Activated CD4-positive, alpha-beta T cell treated with anti-CD3 and anti-CD28 coated beads, Interleukin-2, amount 10 ng/mL, durations not matched to agents 7 days and 5 days (primary cell): ENCODE results near the gene RBMS1. TPM values are rescaled to one million over a fixed set of nuclear protein-coding genes. Genes with fewer than 3 reads are reported as not detected.
A peak's percentile ranks its signal among the peaks of the same experiment; 100 is the strongest.

Experiments
- CTCF ChIA-PET: fragments of 350-600 bp; sonication (Branson Sonifier 250); formaldehyde crosslinking; loops from one replicate; lab custom pipeline; 2021; ENCODE audit warnings: antibody characterized with exemption; lab: Charles Lee
- POLR2A ChIA-PET: fragments of 350-600 bp; sonication (Branson Sonifier 250); formaldehyde crosslinking; loops from one replicate; lab custom pipeline; 2021; ENCODE audit warnings: antibody characterized with exemption; lab: Charles Lee
- DNase-seq: peaks from one replicate; pipeline ENCODE4 v3.0.0-alpha.2; 2020
- H3K27ac Mint-ChIP-seq: one replicate; pipeline ENCODE4 v1.8.0; 2021; ENCODE audit warnings: mild to moderate bottlenecking, moderate library complexity, mixed read lengths
- H3K27me3 Mint-ChIP-seq: one replicate; pipeline ENCODE4 v1.8.0; 2021; ENCODE audit warnings: mixed read lengths
- H3K36me3 Mint-ChIP-seq: one replicate; pipeline ENCODE4 v1.8.0; 2021; ENCODE audit warnings: low read depth, mixed read lengths
- H3K4me1 Mint-ChIP-seq: one replicate; pipeline ENCODE4 v1.8.0; 2021; ENCODE audit warnings: mixed read lengths
- H3K4me3 Mint-ChIP-seq: one replicate; pipeline ENCODE4 v1.8.0; 2021; ENCODE audit warnings: mild to moderate bottlenecking, moderate library complexity, mixed read lengths
- H3K9me3 Mint-ChIP-seq: one replicate; pipeline ENCODE4 v1.8.0; 2021; ENCODE audit warnings: mixed read lengths
- total RNA-seq, 2 experiments: library from RNA; stranded (reverse); gene quantifications; one replicate each; pipeline ENCODE4 v1.2.3, GENCODE V29; 2021

Gene RBMS1
- total RNA-seq, 2 experiments from 2014 or later: 84.4 to 100 TPM

DNA sequence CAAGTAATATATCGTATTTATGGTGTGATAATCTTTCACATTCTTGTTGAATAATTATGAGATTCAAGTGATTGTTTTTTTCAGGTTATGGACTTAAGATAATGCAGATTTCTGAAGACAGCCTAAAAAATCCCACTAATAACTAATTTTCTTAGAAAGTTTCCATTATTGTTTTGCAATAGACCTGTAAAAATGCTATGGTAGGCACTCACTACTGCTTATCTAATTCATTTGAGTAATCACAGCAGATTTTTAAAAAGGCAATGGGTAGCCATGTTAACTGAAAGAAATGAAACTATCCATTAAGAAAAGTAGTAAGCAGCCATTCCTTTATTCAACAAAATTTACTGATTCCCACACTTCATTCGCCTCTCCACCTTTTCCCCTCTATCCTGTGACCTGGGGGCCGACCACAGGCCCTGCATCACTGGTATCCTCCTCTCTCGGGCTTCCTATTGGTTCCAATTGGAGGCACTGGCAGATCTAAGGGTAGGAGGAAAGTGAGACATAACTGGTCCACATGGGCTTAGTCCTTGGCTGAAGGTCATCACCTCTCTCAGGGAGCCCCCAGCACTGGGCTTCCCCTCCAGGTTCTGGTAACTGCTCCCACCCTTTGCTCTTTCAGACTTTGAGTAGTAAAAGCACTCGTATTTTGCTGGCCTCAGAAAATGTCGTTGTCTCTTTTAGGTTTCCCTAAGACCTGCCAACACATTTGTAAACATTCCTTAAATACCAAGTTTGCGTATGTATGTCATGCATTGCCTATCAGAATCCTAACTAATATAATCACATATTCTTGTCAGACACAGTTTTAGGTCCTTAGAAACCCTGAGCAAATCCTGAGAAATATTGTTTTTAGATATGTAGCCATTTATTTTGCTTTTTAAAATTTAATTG is 18.5 kb downstream of the RBMS1 start:
- no peak for DNase-seq
- Mint-ChIP-seq H3K27me3 (no peaks in the 10 kb centered on the region), H3K27ac (peak overlapping the region; percentile 89), H3K9me3 (peaks cover 4% of the 10 kb centered on the region), H3K36me3 (peaks cover 28% of the 10 kb centered on the region), H3K4me1 (peaks cover 75% of the 10 kb centered on the region), H3K4me3 (peak overlapping the region; percentile 53)
- ChIA-PET POLR2A (no interaction called here), CTCF (interaction anchor here (0.5 kb wide), 1 partner anchor 285 kb away, joined by 3 read pairs; no protein-coding TSS in a partner anchor)

DNA sequence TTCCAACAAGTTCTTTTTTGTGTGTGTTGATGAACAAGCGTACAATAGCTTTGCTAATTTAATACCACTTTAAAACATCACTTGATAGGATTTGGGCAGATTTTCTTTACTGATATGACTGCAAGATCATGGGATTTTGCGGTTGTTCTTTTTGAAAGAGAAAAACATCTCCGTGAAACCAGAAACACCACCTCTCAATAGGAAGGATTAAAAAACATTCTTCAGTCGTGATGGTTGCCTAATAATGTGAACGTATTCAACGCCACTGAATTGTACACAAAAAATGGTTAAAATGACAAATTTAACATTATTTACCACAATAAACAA is 19.3 kb downstream of the RBMS1 start:
- H3K4me1 Mint-ChIP-seq: peaks cover 77% of the 10 kb centered on the region
- ChIA-PET POLR2A (no interaction called here), CTCF (interaction anchor here (1.1 kb wide), 1 partner anchor 52 kb away, joined by 3 read pairs; no protein-coding TSS in a partner anchor)
- peaks cover 4% of the 10 kb centered on the region for H3K9me3 Mint-ChIP-seq
- peak overlapping the region; percentile 53 for H3K4me3 Mint-ChIP-seq
- peak overlapping the region; percentile 89 for H3K27ac Mint-ChIP-seq
- no peak for DNase-seq
- peaks cover 28% of the 10 kb centered on the region for H3K36me3 Mint-ChIP-seq
- no peaks in the 10 kb centered on the region for H3K27me3 Mint-ChIP-seq

DNA sequence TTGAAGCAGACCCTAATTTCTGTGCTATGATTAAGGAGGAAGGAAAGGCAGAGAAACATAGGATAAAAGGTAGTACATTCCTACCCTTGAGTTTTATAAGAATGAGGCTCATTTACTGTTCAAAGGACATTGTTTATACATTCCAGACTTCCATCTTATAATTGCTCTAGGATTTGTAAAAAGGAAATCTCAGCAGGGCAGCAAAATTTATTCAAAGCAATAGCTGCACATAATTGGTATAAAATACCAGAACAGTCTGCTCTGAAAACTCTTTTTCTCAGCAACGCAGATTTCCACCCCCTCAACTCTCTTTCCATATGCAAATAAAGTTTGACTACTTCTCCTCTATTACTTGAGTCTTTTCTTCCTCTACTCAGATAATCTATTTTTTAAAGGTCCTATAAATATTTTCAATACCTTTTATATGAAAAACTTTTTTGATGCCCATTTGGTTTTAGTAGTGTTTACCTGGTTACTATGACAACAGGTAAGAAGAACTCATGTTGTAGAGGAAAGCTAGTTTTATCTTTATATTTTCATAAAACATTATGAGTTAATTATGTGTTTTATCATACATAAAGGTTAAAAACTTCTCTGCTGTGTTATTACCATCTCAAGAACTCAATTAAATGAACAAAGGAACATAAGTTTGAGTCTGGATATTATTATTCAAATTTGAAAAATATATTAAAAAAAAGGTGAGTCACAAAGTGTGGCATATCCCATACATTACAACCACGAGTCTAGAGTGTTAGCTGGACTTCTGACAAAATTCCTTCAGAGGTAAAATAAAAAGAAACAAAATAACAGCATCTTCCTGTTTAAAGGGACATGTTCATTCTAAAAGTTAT is 19.9 kb downstream of the RBMS1 start:
- peaks cover 76% of the 10 kb centered on the region for H3K4me1 Mint-ChIP-seq
- POLR2A ChIA-PET: no interaction called here
- CTCF ChIA-PET: interaction anchor here (1.1 kb wide), 1 partner anchor 51 kb away, joined by 3 read pairs; no protein-coding TSS in a partner anchor
- H3K36me3 Mint-ChIP-seq: peaks cover 24% of the 10 kb centered on the region
- H3K27me3 Mint-ChIP-seq: no peaks in the 10 kb centered on the region
- peak overlapping the region; percentile 89 for H3K27ac Mint-ChIP-seq
- DNase-seq: no peak
- H3K9me3 Mint-ChIP-seq: peaks cover 4% of the 10 kb centered on the region
- H3K4me3 Mint-ChIP-seq: peak overlapping the region; percentile 53

DNA sequence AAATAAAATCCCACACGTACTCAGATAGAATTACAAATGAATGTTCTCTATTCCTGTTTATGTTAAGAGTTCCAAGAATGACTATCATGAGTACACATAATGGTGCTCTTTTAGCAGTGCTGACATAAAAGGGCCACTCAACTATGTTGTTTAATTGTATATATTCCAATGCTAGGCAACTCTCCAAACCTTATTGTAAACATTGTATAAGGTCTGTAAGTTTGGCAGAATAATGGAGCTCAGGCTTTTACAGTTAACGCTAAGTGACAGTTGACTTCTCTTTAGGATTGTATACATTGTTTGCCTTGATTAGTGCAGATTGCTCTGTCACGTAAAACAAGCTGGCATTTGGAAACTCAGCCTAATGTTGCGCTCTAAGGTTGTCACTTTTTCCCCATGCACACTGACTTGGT is 20.8 kb downstream of the RBMS1 start:
- POLR2A ChIA-PET: no interaction called here
- CTCF ChIA-PET: interaction anchor here (0.9 kb wide), 1 partner anchor 68 kb away, joined by 3 read pairs; no protein-coding TSS in a partner anchor
- peaks cover 21% of the 10 kb centered on the region for H3K36me3 Mint-ChIP-seq
- peaks cover 4% of the 10 kb centered on the region for H3K9me3 Mint-ChIP-seq
- peak overlapping the region; percentile 89 for H3K27ac Mint-ChIP-seq
- peaks cover 75% of the 10 kb centered on the region for H3K4me1 Mint-ChIP-seq
- H3K27me3 Mint-ChIP-seq: no peaks in the 10 kb centered on the region
- no peak overlapping the region for H3K4me3 Mint-ChIP-seq
- DNase-seq: no peak

DNA sequence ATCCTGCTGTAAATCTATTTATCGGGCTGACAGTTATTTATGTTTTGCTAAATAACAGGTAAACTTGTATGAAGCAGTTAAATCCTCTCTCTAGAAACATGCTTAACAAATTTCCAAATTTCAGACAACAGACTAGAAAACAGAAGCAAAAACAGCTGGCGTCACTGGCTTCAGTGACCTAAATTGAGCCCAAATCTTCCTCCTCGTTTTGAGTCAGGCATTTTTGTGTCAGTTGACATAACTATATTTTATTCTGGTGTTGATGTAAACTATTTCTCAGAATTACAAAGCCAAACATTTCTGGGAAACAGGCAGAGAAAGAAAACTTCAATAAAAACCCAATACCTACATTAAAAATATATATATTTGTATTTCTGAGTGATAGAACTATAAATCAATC is 21.7 kb downstream of the RBMS1 start:
- Mint-ChIP-seq H3K4me1 (peaks cover 77% of the 10 kb centered on the region), H3K27me3 (no peaks in the 10 kb centered on the region), H3K9me3 (peaks cover 2% of the 10 kb centered on the region), H3K4me3 (peak overlapping the region; percentile 20), H3K27ac (peak overlapping the region; percentile 89), H3K36me3 (peaks cover 18% of the 10 kb centered on the region)
- ChIA-PET POLR2A (no interaction called here), CTCF (no interaction called here)
- peak; percentile 22 for DNase-seq

DNA sequence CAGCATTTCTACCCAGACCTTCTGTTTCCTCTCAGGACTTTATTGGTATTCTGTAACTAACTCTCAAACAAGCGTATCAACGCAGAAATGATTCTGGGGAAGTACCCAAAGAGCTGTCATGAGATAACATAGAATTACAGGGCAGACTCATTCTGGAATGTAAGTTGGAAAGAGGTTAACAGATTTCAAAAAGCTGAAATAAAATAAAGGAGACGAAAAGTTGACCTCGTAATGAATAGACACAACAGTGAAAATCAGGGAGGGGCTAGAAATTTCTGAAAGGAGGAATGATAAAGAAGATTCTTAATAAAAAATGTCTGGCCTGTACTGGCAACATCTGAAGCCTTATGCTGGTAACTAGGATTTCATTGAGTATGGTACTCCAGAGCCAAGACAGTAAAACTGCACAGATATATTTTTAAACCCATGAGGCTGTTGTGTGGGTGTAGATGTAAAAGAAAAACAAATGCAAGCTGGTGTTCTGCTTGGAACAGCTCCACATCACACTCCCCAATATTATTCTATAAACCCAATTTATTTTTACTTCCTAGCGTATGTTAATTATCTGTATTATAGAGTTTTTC is 23.9 kb downstream of the RBMS1 start:
- DNase-seq: no peak
- Mint-ChIP-seq H3K27ac (no peak overlapping the region), H3K27me3 (no peaks in the 10 kb centered on the region), H3K9me3 (no peaks in the 10 kb centered on the region), H3K4me3 (no peak overlapping the region), H3K36me3 (peaks cover 11% of the 10 kb centered on the region), H3K4me1 (peaks cover 79% of the 10 kb centered on the region)
- CTCF ChIA-PET: no interaction called here
- POLR2A ChIA-PET: no interaction called here

DNA sequence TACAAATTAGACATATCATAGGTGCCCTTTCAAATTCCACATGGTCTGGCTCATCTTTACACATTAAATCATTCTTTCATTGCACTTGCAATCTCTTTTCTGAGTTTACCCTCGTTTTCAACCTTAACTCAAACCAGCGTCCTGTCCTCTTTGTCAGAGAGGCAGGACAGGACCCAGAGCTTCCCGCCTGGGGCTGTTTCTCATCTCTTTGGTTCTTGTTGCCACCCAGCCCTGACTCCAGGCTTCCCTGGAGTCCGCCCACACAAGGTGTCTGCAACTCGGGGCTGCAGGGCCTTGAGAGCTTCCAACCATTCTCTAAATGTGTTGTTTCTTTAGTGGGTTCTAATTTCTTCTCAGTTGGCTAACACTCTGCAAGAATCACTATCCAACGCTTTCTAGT is 24.4 kb downstream of the RBMS1 start:
- no peak overlapping the region for H3K4me3 Mint-ChIP-seq
- H3K27me3 Mint-ChIP-seq: no peaks in the 10 kb centered on the region
- peaks cover 75% of the 10 kb centered on the region for H3K4me1 Mint-ChIP-seq
- H3K9me3 Mint-ChIP-seq: no peaks in the 10 kb centered on the region
- ChIA-PET CTCF (no interaction called here), POLR2A (no interaction called here)
- DNase-seq: no peak
- H3K36me3 Mint-ChIP-seq: peaks cover 11% of the 10 kb centered on the region
- H3K27ac Mint-ChIP-seq: no peak overlapping the region

DNA sequence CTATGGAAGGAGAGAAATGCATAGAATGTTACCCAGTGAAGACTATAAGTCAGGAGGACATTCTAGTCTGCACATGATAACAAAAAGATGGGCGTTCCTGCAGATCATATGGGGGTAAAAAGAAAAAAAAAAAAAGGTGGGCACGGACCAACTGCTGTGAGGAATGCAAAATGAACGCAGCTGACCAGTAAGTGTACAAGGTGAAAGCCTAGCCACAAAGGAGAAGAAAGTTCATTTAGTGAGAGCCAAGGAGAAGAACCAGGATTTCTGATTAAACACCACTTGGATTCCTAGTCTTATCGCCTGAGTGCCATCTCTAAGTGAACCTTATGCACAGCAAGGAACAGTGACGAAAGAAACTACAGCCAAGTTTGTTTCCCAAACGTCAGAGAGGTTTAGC is 26.5 kb downstream of the RBMS1 start:
- ChIA-PET CTCF (interaction anchor here (2.2 kb wide), 1 partner anchor 37 kb away, joined by 8 read pairs; no protein-coding TSS in a partner anchor), POLR2A (no interaction called here)
- Mint-ChIP-seq H3K4me1 (peaks cover 71% of the 10 kb centered on the region), H3K9me3 (no peaks in the 10 kb centered on the region), H3K27ac (peak overlapping the region; percentile 14), H3K36me3 (peaks cover 23% of the 10 kb centered on the region), H3K27me3 (no peaks in the 10 kb centered on the region), H3K4me3 (no peak overlapping the region)
- DNase-seq: no peak

DNA sequence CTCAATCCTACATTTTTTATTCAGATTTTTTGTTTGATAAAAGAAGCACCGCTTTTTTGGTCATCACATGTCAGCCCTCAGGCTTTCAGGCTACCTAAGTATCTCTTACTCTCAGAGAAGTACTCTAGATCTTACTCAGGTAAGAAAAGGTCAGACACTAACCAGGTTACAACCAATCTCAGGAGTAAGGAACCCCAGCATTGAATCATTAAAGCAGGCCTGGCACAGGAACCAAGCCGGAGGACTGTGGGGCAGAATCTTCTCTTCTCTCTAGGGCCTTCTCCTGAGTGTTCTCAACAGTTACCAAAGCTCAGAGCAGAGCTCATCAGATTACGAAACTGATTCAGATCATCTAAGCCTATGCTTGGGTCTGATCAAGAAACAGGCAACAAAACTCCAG is 28.2 kb downstream of the RBMS1 start:
- DNase-seq: no peak
- Mint-ChIP-seq H3K27ac (peak overlapping the region; percentile 6), H3K27me3 (no peaks in the 10 kb centered on the region), H3K4me1 (peaks cover 61% of the 10 kb centered on the region), H3K4me3 (no peak overlapping the region), H3K9me3 (no peaks in the 10 kb centered on the region), H3K36me3 (peaks cover 18% of the 10 kb centered on the region)
- POLR2A ChIA-PET: no interaction called here
- CTCF ChIA-PET: interaction anchor here (1.4 to 2.2 kb wide), 2 partner anchors 35 to 37 kb away, joined by 3 to 8 read pairs; no protein-coding TSS in a partner anchor

DNA sequence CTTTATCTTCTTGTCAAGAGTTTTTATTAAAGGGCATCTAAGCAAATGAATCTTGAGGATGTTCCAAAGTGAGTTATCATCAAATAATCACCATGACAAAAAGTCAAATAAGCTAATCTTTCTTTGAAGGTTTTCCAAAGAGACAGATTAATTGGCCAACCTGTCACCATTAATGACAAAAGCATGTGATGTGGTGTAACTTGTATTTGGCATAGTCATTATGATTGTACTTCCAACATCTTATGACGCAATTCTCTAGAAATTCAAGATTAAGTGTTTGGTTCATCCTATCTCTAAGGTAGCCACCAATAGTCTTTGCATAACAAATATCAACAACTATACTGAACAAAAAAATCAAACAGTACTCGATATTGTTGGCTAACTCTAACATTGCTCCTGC is 28.6 kb downstream of the RBMS1 start:
- no peaks in the 10 kb centered on the region for H3K9me3 Mint-ChIP-seq
- POLR2A ChIA-PET: no interaction called here
- H3K4me1 Mint-ChIP-seq: peaks cover 63% of the 10 kb centered on the region
- H3K27ac Mint-ChIP-seq: no peak overlapping the region
- no peaks in the 10 kb centered on the region for H3K27me3 Mint-ChIP-seq
- no peak for DNase-seq
- CTCF ChIA-PET: interaction anchor here (1.4 kb wide), 1 partner anchor 37 kb away, joined by 3 read pairs; no protein-coding TSS in a partner anchor
- no peak overlapping the region for H3K4me3 Mint-ChIP-seq
- peaks cover 19% of the 10 kb centered on the region for H3K36me3 Mint-ChIP-seq

DNA sequence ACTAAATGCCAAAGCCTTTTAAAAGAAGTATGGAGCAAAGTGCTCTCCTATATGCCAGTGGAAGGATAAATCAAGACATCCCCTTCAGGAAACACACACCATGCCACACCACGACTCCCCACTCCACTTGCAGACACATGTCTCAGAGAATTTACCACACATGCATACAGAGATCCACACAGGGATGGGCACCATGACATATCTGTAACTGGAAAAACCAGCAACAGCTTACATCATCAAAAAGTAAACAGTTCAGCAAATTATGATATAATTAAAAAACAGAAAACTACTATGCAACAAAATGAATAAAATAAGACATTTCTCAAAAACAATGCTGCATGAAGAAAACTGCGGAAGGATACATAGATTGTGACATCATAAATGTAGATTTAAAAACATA is 29.6 kb downstream of the RBMS1 start:
- no peak overlapping the region for H3K4me3 Mint-ChIP-seq
- H3K36me3 Mint-ChIP-seq: peaks cover 25% of the 10 kb centered on the region
- CTCF ChIA-PET: no interaction called here
- DNase-seq: no peak
- no peaks in the 10 kb centered on the region for H3K27me3 Mint-ChIP-seq
- H3K27ac Mint-ChIP-seq: no peak overlapping the region
- H3K9me3 Mint-ChIP-seq: no peaks in the 10 kb centered on the region
- POLR2A ChIA-PET: interaction anchor here (0.6 kb wide), 1 partner anchor 637 kb away, joined by 3 read pairs; no protein-coding TSS in a partner anchor
- H3K4me1 Mint-ChIP-seq: peaks cover 62% of the 10 kb centered on the region

DNA sequence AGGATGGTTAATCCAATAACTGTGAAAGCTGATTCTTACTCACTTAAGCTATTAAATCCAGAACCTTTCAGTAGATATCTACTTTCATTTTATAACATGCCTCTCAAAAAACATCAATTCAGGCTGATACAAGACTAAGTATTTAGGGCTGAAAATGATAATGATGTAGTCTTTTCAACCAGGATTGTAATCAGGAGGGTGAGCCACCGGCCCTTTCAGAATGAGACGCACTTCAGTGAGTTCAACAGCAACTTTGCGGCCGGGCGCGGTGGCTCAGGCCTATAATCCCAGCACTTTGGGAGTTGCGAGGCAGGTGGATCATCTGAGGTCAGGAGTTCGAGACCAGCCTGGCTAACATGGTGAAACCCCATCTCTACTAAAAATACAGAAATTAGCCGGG is 30.4 kb downstream of the RBMS1 start:
- Mint-ChIP-seq H3K27me3 (no peaks in the 10 kb centered on the region), H3K27ac (peak overlapping the region; percentile 52), H3K36me3 (peaks cover 30% of the 10 kb centered on the region), H3K4me3 (no peak overlapping the region), H3K4me1 (peaks cover 66% of the 10 kb centered on the region), H3K9me3 (no peaks in the 10 kb centered on the region)
- no peak for DNase-seq
- ChIA-PET POLR2A (no interaction called here), CTCF (interaction anchor here (0.5 to 0.6 kb wide), 2 partner anchors 11 to 29 kb away, joined by 3 to 4 read pairs; no protein-coding TSS in a partner anchor)
